ENCODE results near the gene SEZ6. TPM values are rescaled to one million over a fixed set of nuclear protein-coding genes. Genes with fewer than 3 reads are reported as not detected.

The SEZ6 gene
- total RNA-seq, 2 experiments from 2014 or later: not detected

- Mint-ChIP-seq H3K4me3 (no peak overlapping the region), H3K36me3 (ENCODE audit: low read depth) (no peaks in the 10 kb centered on the region), H3K27ac (no peak overlapping the region), H3K4me1 (no peaks in the 10 kb centered on the region), H3K27me3 (peaks cover 10% of the 10 kb centered on the region), H3K9me3 (ENCODE audit: low read depth) (no peaks in the 10 kb centered on the region)
- no peak for ATAC-seq
- CTCF ChIA-PET: no interaction called here
- intact Hi-C loops (cut with DNase I, micrococcal nuclease): no loop called here
- POLR2A ChIA-PET: no interaction called here
- DNase-seq: no peak
Measured at GRCh38 chr17:28997806-28998205, 8.0 kb downstream of the SEZ6 start.

- intact Hi-C loops (cut with DNase I, micrococcal nuclease): no loop called here
- POLR2A ChIA-PET: no interaction called here
- H3K9me3 Mint-ChIP-seq (ENCODE audit: low read depth): no peaks in the 10 kb centered on the region
- H3K4me1 Mint-ChIP-seq: no peaks in the 10 kb centered on the region
- ATAC-seq: no peak
- no peak for DNase-seq
- H3K36me3 Mint-ChIP-seq (ENCODE audit: low read depth): no peaks in the 10 kb centered on the region
- no peak overlapping the region for H3K27ac Mint-ChIP-seq
- H3K27me3 Mint-ChIP-seq: peaks cover 8% of the 10 kb centered on the region
- CTCF ChIA-PET: interaction anchor here (2.1 kb wide), 1 partner anchor 120 kb away, joined by 8 read pairs; no protein-coding TSS in a partner anchor
- H3K4me3 Mint-ChIP-seq: no peak overlapping the region
Measured at GRCh38 chr17:28996554-28997096, 9.2 kb downstream of the SEZ6 start.

GRCh38 chr17:28993645-28994426 lies 12.0 kb downstream of the SEZ6 start:
- intact Hi-C loops (cut with DNase I, micrococcal nuclease): no loop called here
- ATAC-seq: no peak

GRCh38 chr17:28992625-28993600 lies 12.9 kb downstream of the SEZ6 start:
- ChIA-PET CTCF (interaction anchor here (0.8 to 1.2 kb wide), 5 partner anchors 8 to 126 kb away, joined by 3 to 6 read pairs (median 4); no protein-coding TSS in a partner anchor), POLR2A (no interaction called here)
- Mint-ChIP-seq H3K36me3 (ENCODE audit: low read depth) (no peaks in the 10 kb centered on the region), H3K4me1 (no peaks in the 10 kb centered on the region), H3K4me3 (no peak overlapping the region), H3K27me3 (peaks cover 5% of the 10 kb centered on the region), H3K9me3 (ENCODE audit: low read depth) (no peaks in the 10 kb centered on the region), H3K27ac (no peak overlapping the region)
- no peak for DNase-seq
- ATAC-seq: no peak
- intact Hi-C loops (cut with DNase I, micrococcal nuclease): no loop called here

More at GRCh38 chr17:28993645-28994426, 12.0 kb downstream of the SEZ6 start:
- CTCF ChIA-PET: interaction anchor here (0.8 to 1.2 kb wide), 3 partner anchors 8 to 125 kb away, joined by 3 to 4 read pairs (median 4); no protein-coding TSS in a partner anchor
- Mint-ChIP-seq H3K27ac (no peak overlapping the region), H3K27me3 (peaks cover 8% of the 10 kb centered on the region), H3K36me3 (ENCODE audit: low read depth) (no peaks in the 10 kb centered on the region), H3K4me3 (no peak overlapping the region), H3K9me3 (ENCODE audit: low read depth) (no peaks in the 10 kb centered on the region), H3K4me1 (no peaks in the 10 kb centered on the region)
- POLR2A ChIA-PET: no interaction called here
- DNase-seq: no peak

- Mint-ChIP-seq H3K4me3 (no peak overlapping the region), H3K27ac (no peak overlapping the region), H3K36me3 (ENCODE audit: low read depth) (no peaks in the 10 kb centered on the region), H3K27me3 (peaks cover 5% of the 10 kb centered on the region), H3K9me3 (ENCODE audit: low read depth) (no peaks in the 10 kb centered on the region), H3K4me1 (no peaks in the 10 kb centered on the region)
- DNase-seq (no peak), ATAC-seq (no peak)
- POLR2A ChIA-PET: no interaction called here
- intact Hi-C loops (cut with DNase I, micrococcal nuclease): no loop called here
- CTCF ChIA-PET: interaction anchor here (0.6 to 1.2 kb wide), 8 partner anchors 9 to 229 kb away, joined by 3 to 6 read pairs (median 3); no protein-coding TSS in a partner anchor
Measured at GRCh38 chr17:28992185-28992584, 13.6 kb downstream of the SEZ6 start.

- DNase-seq (no peak), ATAC-seq (no peak)
- Mint-ChIP-seq H3K36me3 (ENCODE audit: low read depth) (no peaks in the 10 kb centered on the region), H3K27me3 (peaks cover 4% of the 10 kb centered on the region), H3K27ac (no peak overlapping the region), H3K9me3 (ENCODE audit: low read depth) (no peaks in the 10 kb centered on the region), H3K4me3 (no peak overlapping the region), H3K4me1 (no peaks in the 10 kb centered on the region)
- ChIA-PET POLR2A (no interaction called here), CTCF (interaction anchor here (0.6 to 1.2 kb wide), 7 partner anchors 9 to 228 kb away, joined by 3 to 4 read pairs (median 3); no protein-coding TSS in a partner anchor)
- intact Hi-C loops (cut with DNase I, micrococcal nuclease): no loop called here
Measured at GRCh38 chr17:28991779-28992178, 14.1 kb downstream of the SEZ6 start.

GRCh38 chr17:28989028-28989427 lies 16.8 kb downstream of the SEZ6 start:
- Mint-ChIP-seq H3K4me1 (no peaks in the 10 kb centered on the region), H3K4me3 (no peak overlapping the region), H3K9me3 (ENCODE audit: low read depth) (no peaks in the 10 kb centered on the region), H3K27ac (no peak overlapping the region), H3K27me3 (no peaks in the 10 kb centered on the region), H3K36me3 (ENCODE audit: low read depth) (no peaks in the 10 kb centered on the region)
- POLR2A ChIA-PET: no interaction called here
- ATAC-seq (no peak), DNase-seq (no peak)
- CTCF ChIA-PET: no interaction called here
- intact Hi-C loops (cut with DNase I, micrococcal nuclease): no loop called here

- CTCF ChIA-PET: no interaction called here
Measured at GRCh38 chr17:28988475-28988874, 17.4 kb downstream of the SEZ6 start.

GRCh38 chr17:28986714-28987655 lies 18.8 kb downstream of the SEZ6 start:
- H3K36me3 Mint-ChIP-seq (ENCODE audit: low read depth): no peaks in the 10 kb centered on the region
- no peak overlapping the region for H3K27ac Mint-ChIP-seq
- peaks cover 17% of the 10 kb centered on the region for H3K4me1 Mint-ChIP-seq
- ChIA-PET POLR2A (interaction anchor here (0.6 kb wide), 2 partner anchors 14 to 114 kb away, joined by 3 read pairs; no protein-coding TSS in a partner anchor), CTCF (interaction anchor here (0.8 to 1.8 kb wide), 2 partner anchors 13 to 21 kb away, joined by 3 to 8 read pairs; no protein-coding TSS in a partner anchor)
- no peak overlapping the region for H3K4me3 Mint-ChIP-seq
- H3K9me3 Mint-ChIP-seq (ENCODE audit: low read depth): no peaks in the 10 kb centered on the region
- ATAC-seq (no peak), DNase-seq (no peak)
- intact Hi-C loops (cut with DNase I, micrococcal nuclease): no loop called here
- H3K27me3 Mint-ChIP-seq: no peaks in the 10 kb centered on the region

More at GRCh38 chr17:28988475-28988874, 17.4 kb downstream of the SEZ6 start:
- no peak overlapping the region for H3K4me3 Mint-ChIP-seq
- POLR2A ChIA-PET: no interaction called here
- H3K36me3 Mint-ChIP-seq (ENCODE audit: low read depth): no peaks in the 10 kb centered on the region
- H3K27ac Mint-ChIP-seq: no peak overlapping the region
- H3K27me3 Mint-ChIP-seq: no peaks in the 10 kb centered on the region
- peaks cover 2% of the 10 kb centered on the region for H3K4me1 Mint-ChIP-seq
- intact Hi-C loops (cut with DNase I, micrococcal nuclease): no loop called here
- DNase-seq (no peak), ATAC-seq (no peak)
- H3K9me3 Mint-ChIP-seq (ENCODE audit: low read depth): no peaks in the 10 kb centered on the region

- H3K4me1 Mint-ChIP-seq: peaks cover 23% of the 10 kb centered on the region
- intact Hi-C loops (cut with DNase I, micrococcal nuclease): no loop called here
- no peaks in the 10 kb centered on the region for H3K27me3 Mint-ChIP-seq
- H3K9me3 Mint-ChIP-seq (ENCODE audit: low read depth): no peaks in the 10 kb centered on the region
- no peak overlapping the region for H3K27ac Mint-ChIP-seq
- no peak for ATAC-seq
- no peaks in the 10 kb centered on the region for H3K36me3 Mint-ChIP-seq (ENCODE audit: low read depth)
- no peak overlapping the region for H3K4me3 Mint-ChIP-seq
- ChIA-PET CTCF (interaction anchor here (1.1 to 1.8 kb wide), 4 partner anchors 13 to 131 kb away, joined by 4 to 8 read pairs (median 4); no protein-coding TSS in a partner anchor), POLR2A (no interaction called here)
- DNase-seq: no peak
Measured at GRCh38 chr17:28985950-28986713, 19.7 kb downstream of the SEZ6 start.
